GM19395 (cell line): ENCODE data around the gene SLC25A20.
"Not testable (repeated sequence)": the region's sequence is repeated elsewhere in the genome, so short reads cannot be mapped to it uniquely, and the experiment has no call there.

Experiments
- ATAC-seq: cut with Tn5 transposase; IDR thresholded peaks from one replicate; pipeline ENCODE4 v1.9.1; 2021; ENCODE audit warnings: mild to moderate bottlenecking, moderate library complexity; ENCODE audit not compliant: unreplicated experiment

Gene SLC25A20

GRCh38 chr3:48847504-48848423 is 50.9 kb downstream of the SLC25A20 start, which contains the start of gene PRKAR2A:
Gene PRKAR2A (minus strand): TSS chr3:48847874. CDS start chr3:48847596, 278 bp downstream.
- peak; percentile 78 for ATAC-seq

- ATAC-seq, result no peak
Measured at GRCh38 chr3:48847053-48847503, 51.6 kb downstream of the SLC25A20 start.

GRCh38 chr3:48845170-48845569 is 53.5 kb downstream of the SLC25A20 start:
- ATAC-seq, result no peak

- no peak for ATAC-seq
Measured at GRCh38 chr3:48837163-48837562, 61.5 kb downstream of the SLC25A20 start.

DNA sequence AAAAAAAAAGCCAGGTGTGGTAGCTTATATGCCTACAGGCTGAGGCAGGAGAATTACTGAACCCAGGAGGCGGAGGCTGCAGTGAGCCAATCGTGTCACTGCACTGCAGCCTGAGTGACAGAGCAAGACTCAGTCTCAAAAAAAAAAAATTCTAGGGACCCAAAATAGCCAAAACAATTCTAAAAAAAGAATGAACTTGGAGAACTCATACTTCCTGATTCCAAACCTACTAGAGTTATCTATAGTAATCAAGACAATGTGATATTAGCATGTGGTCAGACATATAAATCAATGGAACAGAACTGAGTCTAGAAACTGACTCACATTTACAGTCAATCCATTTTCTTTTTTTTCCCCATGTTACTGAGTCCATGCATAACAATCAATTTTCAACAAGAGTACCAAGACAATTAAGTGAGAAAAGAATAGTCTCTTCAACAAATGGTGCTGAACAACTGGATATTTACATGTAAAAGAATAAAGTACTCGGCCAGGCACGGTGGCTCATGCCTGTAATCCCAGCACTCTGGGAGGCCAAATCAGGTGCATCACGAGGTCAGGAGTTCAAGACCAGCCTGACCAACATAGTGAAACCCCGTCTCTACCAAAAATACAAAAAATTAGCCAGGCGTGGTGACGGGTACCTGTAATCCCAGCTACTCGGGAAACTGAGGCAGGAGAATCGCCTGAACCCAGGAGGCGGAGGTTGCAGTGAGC is 62.9 kb downstream of the SLC25A20 start:
- ATAC-seq, result no peak

- no peak for ATAC-seq
Measured at GRCh38 chr3:48832684-48833083, 66.0 kb downstream of the SLC25A20 start.

DNA sequence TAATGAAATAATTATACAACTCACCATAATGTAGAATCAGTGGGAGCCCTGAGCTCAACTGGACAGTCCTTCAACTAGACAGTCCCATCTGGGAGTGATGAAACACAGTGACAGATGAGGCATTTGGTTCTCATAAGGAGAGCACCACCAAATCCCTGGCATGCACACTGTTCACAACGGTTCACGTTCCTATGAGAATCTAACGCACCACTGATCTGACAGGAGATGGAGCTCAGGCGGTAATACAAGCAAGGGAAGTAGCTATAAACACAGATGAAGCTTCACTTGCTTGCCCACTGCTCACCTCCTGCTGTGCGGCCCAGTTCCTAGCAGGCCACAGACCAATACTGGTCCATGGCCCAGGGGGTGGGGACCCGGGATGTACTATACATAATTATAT is 68.0 kb downstream of the SLC25A20 start:
- ATAC-seq, result no peak

GRCh38 chr3:48829525-48829924 is 69.2 kb downstream of the SLC25A20 start:
- not testable (repeated sequence) for ATAC-seq

DNA sequence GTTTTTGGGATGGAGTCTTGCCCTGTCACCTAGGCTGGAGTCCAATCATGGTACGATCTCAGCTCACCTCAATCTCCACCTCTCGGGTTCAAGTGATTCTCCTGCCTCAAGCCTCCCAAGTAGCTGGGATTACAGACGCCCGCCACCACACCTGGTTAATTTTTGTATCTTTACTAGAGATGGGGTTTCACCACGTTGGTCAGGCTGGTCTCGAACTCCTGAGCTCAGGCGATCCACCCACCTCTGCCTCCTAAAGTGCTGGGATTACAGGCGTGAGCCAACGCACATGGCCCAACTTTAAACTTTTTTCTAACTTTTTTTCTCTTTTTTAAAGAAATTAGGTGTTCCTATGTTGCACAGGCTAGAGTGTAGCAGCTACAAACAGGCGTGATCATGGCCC is 70.8 kb downstream of the SLC25A20 start:
- ATAC-seq, result not testable (repeated sequence)

GRCh38 chr3:48826451-48826850 is 72.2 kb downstream of the SLC25A20 start:
- no peak for ATAC-seq

GRCh38 chr3:48820612-48821324 is 77.9 kb downstream of the SLC25A20 start:
- ATAC-seq, result no peak

DNA sequence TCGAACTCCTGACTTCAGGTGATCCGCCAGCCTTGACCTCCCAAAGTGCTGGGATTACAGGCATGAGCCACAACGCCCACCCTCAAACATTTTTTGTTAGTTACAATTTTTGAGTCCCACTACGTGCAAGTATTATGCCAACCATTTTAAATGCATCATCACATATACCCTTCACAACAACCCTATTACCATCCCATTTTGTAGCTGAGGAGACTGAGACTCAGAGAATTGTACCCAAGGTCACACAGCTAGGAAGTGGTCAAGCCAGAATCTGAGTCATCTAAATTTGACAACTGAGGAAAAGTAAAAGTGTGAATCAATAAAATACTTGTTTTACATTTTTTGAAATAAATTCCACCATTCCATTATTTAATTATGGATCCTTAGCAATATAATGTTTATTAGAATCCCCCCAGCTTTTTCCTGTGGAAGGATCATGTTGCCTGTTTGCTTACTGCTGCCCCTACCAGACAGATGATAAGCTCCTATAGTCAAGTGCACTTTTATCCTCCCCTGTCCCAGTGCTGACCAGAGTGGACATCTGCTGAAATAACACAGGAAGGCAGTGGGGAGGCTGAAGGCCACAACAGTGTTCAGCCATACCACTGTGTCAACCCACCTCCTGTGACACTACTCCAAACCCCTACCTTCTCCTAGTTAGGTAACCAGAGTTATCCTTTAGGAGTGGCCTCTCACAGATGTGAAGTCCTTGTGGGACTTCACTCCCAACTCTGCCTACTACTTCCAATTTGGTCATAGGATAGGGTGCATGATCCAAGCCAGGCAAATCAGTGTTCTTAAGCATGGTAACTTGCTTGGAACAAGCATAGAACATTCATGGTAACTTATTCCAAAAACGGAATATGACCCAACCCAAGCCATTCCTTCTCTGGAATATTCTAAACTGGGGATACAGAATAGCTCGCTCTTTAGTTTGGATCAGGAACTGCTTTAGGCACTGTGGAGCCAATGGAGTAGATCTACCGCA is 79.2 kb downstream of the SLC25A20 start:
- no peak for ATAC-seq

DNA sequence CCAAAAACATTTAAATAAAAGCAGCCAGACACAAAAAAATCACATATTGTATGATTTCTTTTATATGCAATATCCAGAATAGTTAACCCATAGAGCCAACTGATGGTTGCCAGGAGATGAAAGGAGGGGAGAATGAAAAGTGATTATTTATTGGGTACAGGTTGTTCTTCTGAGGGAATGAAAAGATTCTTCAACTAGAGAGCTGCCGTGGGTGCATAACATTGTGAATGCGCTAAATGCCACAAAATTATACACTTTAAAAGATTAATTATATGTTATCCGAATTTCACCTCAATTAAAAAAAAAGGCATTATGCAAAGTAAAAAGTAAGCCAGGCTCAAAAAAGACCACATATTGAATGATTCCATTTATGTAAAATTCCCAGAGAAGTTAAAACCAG is 87.2 kb downstream of the SLC25A20 start:
- no peak for ATAC-seq
